Right lobe of liver (tissue), 4 donors: ENCODE data around the gene STRADA.

Experiments used
- POLR2A ChIP-seq: fragments of 450-650 bp; IDR thresholded peaks from one replicate; pipeline ENCODE4 v1.6.1; 2017; ENCODE audit warnings: antibody characterized with exemption, mild to moderate bottlenecking
- TF ChIP-seq, protein P1 (sequence below), 4 donors: fragments of 200-600 bp in 3 of 4; fragments of 450-650 bp in 1 of 4; IDR thresholded peaks; one replicate each; pipeline versions ENCODE4 v1.5.1 to v1.8.0; 2016 to 2022; ENCODE audit warnings: antibody characterized with exemption in 4 of 4, mild to moderate bottlenecking in 2 of 4
- donor health status: DM: no; HTN: no; CAD: no.
- donor health status: DM: no; HTN: no; CAD: no.
- donor health status: DM: no; HTN: yes; CAD: no.

DNA sequence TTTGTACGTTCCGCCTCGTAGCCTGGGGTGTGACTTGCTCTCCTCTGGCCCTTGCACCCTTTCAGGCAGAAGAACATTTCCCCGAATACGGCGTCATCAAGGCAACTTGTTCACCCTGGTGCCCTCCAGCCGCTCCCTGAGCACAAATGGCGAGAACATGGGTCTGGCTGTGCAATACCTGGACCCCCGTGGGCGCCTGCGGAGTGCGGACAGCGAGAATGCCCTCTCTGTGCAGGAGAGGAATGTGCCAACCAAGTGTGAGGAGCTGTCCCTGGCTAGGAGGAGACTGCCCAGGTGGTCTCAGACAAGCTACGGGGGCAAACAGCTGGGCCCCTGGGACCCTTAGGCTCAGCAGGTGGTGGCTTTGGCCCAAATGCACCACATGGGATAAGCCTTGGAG, 52.1 kb downstream of the STRADA start:
- TF ChIP-seq, protein P1, sequence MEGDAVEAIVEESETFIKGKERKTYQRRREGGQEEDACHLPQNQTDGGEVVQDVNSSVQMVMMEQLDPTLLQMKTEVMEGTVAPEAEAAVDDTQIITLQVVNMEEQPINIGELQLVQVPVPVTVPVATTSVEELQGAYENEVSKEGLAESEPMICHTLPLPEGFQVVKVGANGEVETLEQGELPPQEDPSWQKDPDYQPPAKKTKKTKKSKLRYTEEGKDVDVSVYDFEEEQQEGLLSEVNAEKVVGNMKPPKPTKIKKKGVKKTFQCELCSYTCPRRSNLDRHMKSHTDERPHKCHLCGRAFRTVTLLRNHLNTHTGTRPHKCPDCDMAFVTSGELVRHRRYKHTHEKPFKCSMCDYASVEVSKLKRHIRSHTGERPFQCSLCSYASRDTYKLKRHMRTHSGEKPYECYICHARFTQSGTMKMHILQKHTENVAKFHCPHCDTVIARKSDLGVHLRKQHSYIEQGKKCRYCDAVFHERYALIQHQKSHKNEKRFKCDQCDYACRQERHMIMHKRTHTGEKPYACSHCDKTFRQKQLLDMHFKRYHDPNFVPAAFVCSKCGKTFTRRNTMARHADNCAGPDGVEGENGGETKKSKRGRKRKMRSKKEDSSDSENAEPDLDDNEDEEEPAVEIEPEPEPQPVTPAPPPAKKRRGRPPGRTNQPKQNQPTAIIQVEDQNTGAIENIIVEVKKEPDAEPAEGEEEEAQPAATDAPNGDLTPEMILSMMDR (IDR thresholded peaks at IDR 0.05), result no peak
- no peak for TF ChIP-seq POLR2A
